ENCODE data around the gene MAPKAPK2.

MAPKAPK2 gene

GRCh38 chr1:206719169-206719839, 34.6 kb downstream of the MAPKAPK2 start:
- H3K27ac Mint-ChIP-seq, result no peak overlapping the region
- no peaks in the 10 kb centered on the region for H3K27me3 Mint-ChIP-seq (ENCODE audit: low read depth)
- H3K36me3 Mint-ChIP-seq (ENCODE audit: low read depth), result peaks cover 2% of the 10 kb centered on the region
- H3K9me3 Mint-ChIP-seq, result no peaks in the 10 kb centered on the region
- peaks cover 55% of the 10 kb centered on the region for H3K4me1 Mint-ChIP-seq (ENCODE audit: low read depth)
- no peak overlapping the region for H3K4me3 Mint-ChIP-seq
- DNase-seq (ENCODE audit: low spot score), result no peak

GRCh38 chr1:206721454-206721853, 36.7 kb downstream of the MAPKAPK2 start:
- H3K4me1 Mint-ChIP-seq (ENCODE audit: low read depth), result peaks cover 45% of the 10 kb centered on the region
- H3K9me3 Mint-ChIP-seq, result no peaks in the 10 kb centered on the region
- no peak overlapping the region for H3K27ac Mint-ChIP-seq
- H3K4me3 Mint-ChIP-seq, result no peak overlapping the region
- no peak for DNase-seq (ENCODE audit: low spot score)
- no peaks in the 10 kb centered on the region for H3K36me3 Mint-ChIP-seq (ENCODE audit: low read depth)
- no peaks in the 10 kb centered on the region for H3K27me3 Mint-ChIP-seq (ENCODE audit: low read depth)

GRCh38 chr1:206722751-206723461, 38.2 kb downstream of the MAPKAPK2 start:
- Mint-ChIP-seq H3K4me3 (no peak overlapping the region), H3K27me3 (ENCODE audit: low read depth) (no peaks in the 10 kb centered on the region), H3K36me3 (ENCODE audit: low read depth) (no peaks in the 10 kb centered on the region), H3K27ac (no peak overlapping the region), H3K4me1 (ENCODE audit: low read depth) (peaks cover 37% of the 10 kb centered on the region), H3K9me3 (no peaks in the 10 kb centered on the region)
- no peak for DNase-seq (ENCODE audit: low spot score)

- H3K36me3 Mint-ChIP-seq (ENCODE audit: low read depth), result peaks cover 1% of the 10 kb centered on the region
- H3K27ac Mint-ChIP-seq, result no peak overlapping the region
- no peaks in the 10 kb centered on the region for H3K27me3 Mint-ChIP-seq (ENCODE audit: low read depth)
- H3K4me3 Mint-ChIP-seq, result no peak overlapping the region
- H3K4me1 Mint-ChIP-seq (ENCODE audit: low read depth), result peaks cover 39% of the 10 kb centered on the region
- DNase-seq (ENCODE audit: low spot score), result no peak
- H3K9me3 Mint-ChIP-seq, result no peaks in the 10 kb centered on the region
Observed at GRCh38 chr1:206723462-206723804, 38.7 kb downstream of the MAPKAPK2 start.

GRCh38 chr1:206723805-206724472, 39.2 kb downstream of the MAPKAPK2 start:
- H3K9me3 Mint-ChIP-seq, result no peaks in the 10 kb centered on the region
- no peak overlapping the region for H3K4me3 Mint-ChIP-seq
- no peak overlapping the region for H3K27ac Mint-ChIP-seq
- H3K27me3 Mint-ChIP-seq (ENCODE audit: low read depth), result no peaks in the 10 kb centered on the region
- peaks cover 36% of the 10 kb centered on the region for H3K4me1 Mint-ChIP-seq (ENCODE audit: low read depth)
- no peak for DNase-seq (ENCODE audit: low spot score)
- H3K36me3 Mint-ChIP-seq (ENCODE audit: low read depth), result peaks cover 1% of the 10 kb centered on the region

- Mint-ChIP-seq H3K27me3 (ENCODE audit: low read depth) (no peaks in the 10 kb centered on the region), H3K4me1 (ENCODE audit: low read depth) (peaks cover 28% of the 10 kb centered on the region), H3K36me3 (ENCODE audit: low read depth) (peaks cover 10% of the 10 kb centered on the region), H3K9me3 (no peaks in the 10 kb centered on the region), H3K27ac (no peak overlapping the region), H3K4me3 (no peak overlapping the region)
- DNase-seq (ENCODE audit: low spot score), result peak; percentile 33
Observed at GRCh38 chr1:206725109-206725963, 40.6 kb downstream of the MAPKAPK2 start.

GRCh38 chr1:206727981-206728696, 43.4 kb downstream of the MAPKAPK2 start:
- H3K4me1 Mint-ChIP-seq (ENCODE audit: low read depth), result peaks cover 20% of the 10 kb centered on the region
- H3K9me3 Mint-ChIP-seq, result no peaks in the 10 kb centered on the region
- no peaks in the 10 kb centered on the region for H3K27me3 Mint-ChIP-seq (ENCODE audit: low read depth)
- no peak for DNase-seq (ENCODE audit: low spot score)
- H3K36me3 Mint-ChIP-seq (ENCODE audit: low read depth), result peaks cover 31% of the 10 kb centered on the region
- H3K27ac Mint-ChIP-seq, result no peak overlapping the region
- no peak overlapping the region for H3K4me3 Mint-ChIP-seq

GRCh38 chr1:206728697-206728987, 43.9 kb downstream of the MAPKAPK2 start:
- DNase-seq (ENCODE audit: low spot score), result no peak
- no peak overlapping the region for H3K4me3 Mint-ChIP-seq
- H3K36me3 Mint-ChIP-seq (ENCODE audit: low read depth), result peaks cover 34% of the 10 kb centered on the region
- H3K9me3 Mint-ChIP-seq, result no peaks in the 10 kb centered on the region
- no peak overlapping the region for H3K27ac Mint-ChIP-seq
- peaks cover 20% of the 10 kb centered on the region for H3K4me1 Mint-ChIP-seq (ENCODE audit: low read depth)
- H3K27me3 Mint-ChIP-seq (ENCODE audit: low read depth), result no peaks in the 10 kb centered on the region

GRCh38 chr1:206729050-206729449, 44.3 kb downstream of the MAPKAPK2 start:
- H3K9me3 Mint-ChIP-seq, result no peaks in the 10 kb centered on the region
- H3K4me1 Mint-ChIP-seq (ENCODE audit: low read depth), result peaks cover 20% of the 10 kb centered on the region
- peaks cover 34% of the 10 kb centered on the region for H3K36me3 Mint-ChIP-seq (ENCODE audit: low read depth)
- H3K4me3 Mint-ChIP-seq, result no peak overlapping the region
- H3K27ac Mint-ChIP-seq, result no peak overlapping the region
- H3K27me3 Mint-ChIP-seq (ENCODE audit: low read depth), result no peaks in the 10 kb centered on the region
- no peak for DNase-seq (ENCODE audit: low spot score)

- Mint-ChIP-seq H3K27ac (no peak overlapping the region), H3K9me3 (no peaks in the 10 kb centered on the region), H3K4me1 (ENCODE audit: low read depth) (peaks cover 22% of the 10 kb centered on the region), H3K36me3 (ENCODE audit: low read depth) (peaks cover 35% of the 10 kb centered on the region), H3K4me3 (no peak overlapping the region), H3K27me3 (ENCODE audit: low read depth) (no peaks in the 10 kb centered on the region)
- no peak for DNase-seq (ENCODE audit: low spot score)
Observed at GRCh38 chr1:206729507-206729906, 44.8 kb downstream of the MAPKAPK2 start.

- H3K4me1 Mint-ChIP-seq (ENCODE audit: low read depth), result peaks cover 27% of the 10 kb centered on the region
- peaks cover 45% of the 10 kb centered on the region for H3K36me3 Mint-ChIP-seq (ENCODE audit: low read depth)
- H3K9me3 Mint-ChIP-seq, result no peaks in the 10 kb centered on the region
- no peak overlapping the region for H3K27ac Mint-ChIP-seq
- H3K27me3 Mint-ChIP-seq (ENCODE audit: low read depth), result no peaks in the 10 kb centered on the region
- DNase-seq (ENCODE audit: low spot score), result no peak
- no peak overlapping the region for H3K4me3 Mint-ChIP-seq
Observed at GRCh38 chr1:206732508-206732907, 47.8 kb downstream of the MAPKAPK2 start.

GRCh38 chr1:206732992-206733391, 48.3 kb downstream of the MAPKAPK2 start:
- no peaks in the 10 kb centered on the region for H3K9me3 Mint-ChIP-seq
- H3K27me3 Mint-ChIP-seq (ENCODE audit: low read depth), result no peaks in the 10 kb centered on the region
- H3K27ac Mint-ChIP-seq, result no peak overlapping the region
- peaks cover 32% of the 10 kb centered on the region for H3K4me1 Mint-ChIP-seq (ENCODE audit: low read depth)
- no peak overlapping the region for H3K4me3 Mint-ChIP-seq
- peaks cover 45% of the 10 kb centered on the region for H3K36me3 Mint-ChIP-seq (ENCODE audit: low read depth)
- DNase-seq (ENCODE audit: low spot score), result no peak

GRCh38 chr1:206734499-206735142, 49.9 kb downstream of the MAPKAPK2 start:
- H3K27ac Mint-ChIP-seq, result peak overlapping the region; percentile 66
- H3K27me3 Mint-ChIP-seq (ENCODE audit: low read depth), result no peaks in the 10 kb centered on the region
- peak; percentile 44 for DNase-seq (ENCODE audit: low spot score)
- H3K36me3 Mint-ChIP-seq (ENCODE audit: low read depth), result peaks cover 48% of the 10 kb centered on the region
- peaks cover 46% of the 10 kb centered on the region for H3K4me1 Mint-ChIP-seq (ENCODE audit: low read depth)
- H3K4me3 Mint-ChIP-seq, result no peak overlapping the region
- no peaks in the 10 kb centered on the region for H3K9me3 Mint-ChIP-seq

Data from T-helper 2 cell treated with Interferon-gamma antibody and Interleukin-4, amounts not matched to agents 5 μg/mL and 100 μg/mL, for 36 hours (primary cell).